K562 (cell line): ENCODE measurements around the gene GABRB1. TPM values are rescaled to one million over a fixed set of nuclear protein-coding genes. Genes with fewer than 3 reads are reported as not detected.

ENCODE experiments used
- ATAC-seq: fragments of 200-7000 bp; cut with Tn5 transposase; 3 replicates; pipeline ENCODE4 v1.9.1; 2020; ENCODE audit warnings: moderate library complexity
- BruUV-seq: library from RNA; stranded (reverse); fragments of 400-500 nt; replicated peaks from 2 replicates; lab custom pipeline; 2021; lab: Mats Ljungman, UMichigan
- CTCF ChIA-PET: fragments of 300-600 bp; formaldehyde crosslinking; extraction: SDS; loops from one replicate; lab custom pipeline; 2021; ENCODE audit warnings: low intra/inter-chr PET ratio; lab: Yijun Ruan, JAX
- POLR2A ChIA-PET: fragments of 300-600, 350-650 bp; sonication (Branson Sonifier 250); formaldehyde crosslinking; extraction: SDS; loops from one replicate; lab custom pipeline; 2021; ENCODE audit warnings: antibody characterized with exemption, inconsistent platforms; lab: Yijun Ruan, JAX
- DNase-seq, 4 experiments: peaks; one replicate each; pipeline versions ENCODE4 v3.0.0 to v3.0.0-alpha.2; 2011 to 2018; ENCODE audit warnings: low spot score in 3 of 4, mixed read lengths in 3 of 4; ENCODE audit errors: extremely low read depth in 1 of 4
- FAIRE-seq: peaks from 2 replicates; lab custom pipeline; 2011; peaks lifted over from hg19 to GRCh38; lab: Jason Lieb, UNC
- H2AFZ ChIP-seq: 2 replicates; pipeline ENCODE4 v1.6.0; 2011; ENCODE audit warnings: low read depth, low read length, control low read depth, inconsistent platforms
- H3K27ac ChIP-seq: fragments of 200-600 bp; 3 replicates; pipeline ENCODE4 v1.8.0; 2011; ENCODE audit warnings: low read depth, mild to moderate bottlenecking, control low read depth, inconsistent platforms, low read length, moderate library complexity, mixed read lengths; ENCODE audit errors: extremely low read depth
- H3K27me3 ChIP-seq, 2 experiments: fragments of 300-600 bp in 1 of 2; 2 replicates in 1 of 2; 3 replicates in 1 of 2; pipeline versions ENCODE4 v1.6.0 to v1.8.0; 2011; ENCODE audit warnings: inconsistent platforms in 2 of 2, low read length in 2 of 2, mild to moderate bottlenecking in 1 of 2, mixed read lengths in 1 of 2, moderate library complexity in 1 of 2; ENCODE audit not compliant: control insufficient read depth in 2 of 2, insufficient read depth in 2 of 2
- H3K36me3 ChIP-seq: fragments of 300-600 bp; 3 replicates; pipeline ENCODE4 v1.8.0; 2011; ENCODE audit warnings: mild to moderate bottlenecking, low read length, inconsistent platforms; ENCODE audit not compliant: control insufficient read depth, insufficient read depth
- H3K4me1 ChIP-seq, 2 experiments: fragments of 200-600 bp in 1 of 2; replicated peaks in 1 of 2; 2 replicates in 1 of 2; 3 replicates in 1 of 2; pipeline versions ENCODE4 v1.5.1 to v1.8.0; 2011; ENCODE audit warnings: inconsistent platforms in 2 of 2, low read length in 2 of 2, mild to moderate bottlenecking in 1 of 2, mixed read lengths in 1 of 2, moderate library complexity in 1 of 2; ENCODE audit not compliant: control insufficient read depth in 2 of 2, insufficient read depth in 2 of 2
- H3K4me2 ChIP-seq: 2 replicates; pipeline ENCODE4 v1.6.1; 2011; ENCODE audit warnings: low read length, control low read depth, inconsistent platforms, mixed read lengths; ENCODE audit not compliant: insufficient read depth
- H3K4me3 ChIP-seq: fragments of 200-600 bp; sonication (generic), shearing (Covaris generic); 2 replicates; pipeline ENCODE4 v1.5.1; 2016; ENCODE audit warnings: control low read depth, inconsistent platforms
- H3K79me2 ChIP-seq: fragments of 200-600 bp; 3 replicates; pipeline ENCODE4 v1.8.0; 2011; ENCODE audit warnings: low read length, inconsistent platforms; ENCODE audit not compliant: control insufficient read depth, insufficient read depth
- H3K9ac ChIP-seq, 2 experiments: 2 replicates each; pipeline versions ENCODE4 v1.6.0 to v1.6.1; 2011; ENCODE audit warnings: low read depth in 2 of 2, low read length in 2 of 2, control low read depth in 1 of 2, inconsistent platforms in 1 of 2, mild to moderate bottlenecking in 1 of 2, mixed read lengths in 1 of 2; ENCODE audit not compliant: insufficient read depth in 1 of 2
- H3K9me1 ChIP-seq: one replicate; pipeline ENCODE4 v1.6.0; 2011; ENCODE audit warnings: inconsistent platforms, mild to moderate bottlenecking, low read length, moderate library complexity; ENCODE audit not compliant: control insufficient read depth, insufficient read depth
- H3K9me3 ChIP-seq: replicated peaks from 2 replicates; pipeline ENCODE4 v1.5.1; 2011; ENCODE audit warnings: low read depth, low read length, inconsistent platforms; ENCODE audit not compliant: control insufficient read depth, insufficient read depth
- H4K20me1 ChIP-seq: replicated peaks from 2 replicates; pipeline ENCODE4 v1.6.1; 2011; ENCODE audit warnings: low read length, inconsistent platforms, mixed read lengths; ENCODE audit not compliant: control insufficient read depth, insufficient read depth
- ETV1 ChIP-seq: fragments of 450-650 bp; conservative IDR thresholded peaks from 2 replicates; pipeline ENCODE4 v1.6.1; 2016; ENCODE audit warnings: missing genetic modification characterization, control low read depth, low read depth, missing compliant biosample characterization
- GTF2F1 ChIP-seq: IDR thresholded peaks from 2 replicates; pipeline ENCODE4 v1.6.1; 2011; ENCODE audit warnings: low read depth, low read length, improper control_type of control experiment
- HOXB6 ChIP-seq: fragments of 250-450 bp; sonication (Bioruptor Pico); IDR thresholded peaks from 2 replicates; pipeline ENCODE4 v1.5.1; 2022; ENCODE audit warnings: mild to moderate bottlenecking, borderline replicate concordance
- MCM5 ChIP-seq: fragments of 450-650 bp; IDR thresholded peaks from 2 replicates; pipeline ENCODE4 v1.6.1; 2016; ENCODE audit warnings: low read depth
- NR2C2 ChIP-seq, 2 experiments: fragments of 200-800 bp in 1 of 2; sonication (Bioruptor generic) in 1 of 2; sonication (generic) in 1 of 2; formaldehyde crosslinking in 1 of 2; IDR thresholded peaks; 2 replicates each; pipeline versions ENCODE4 v1.6.1 to v1.8.0; 2016 to 2022; ENCODE audit warnings: mild to moderate bottlenecking in 1 of 2, missing compliant biosample characterization in 1 of 2, missing genetic modification characterization in 1 of 2, missing genetic modification reagents in 1 of 2
- RBBP5 ChIP-seq: fragments of 200-600 bp; sonication (generic); IDR thresholded peaks from 2 replicates; pipeline ENCODE4 v1.6.1; 2012; ENCODE audit warnings: borderline replicate concordance, mild to moderate bottlenecking, low read length, control low read depth, inconsistent platforms; ENCODE audit not compliant: insufficient read depth, poor library complexity, severe bottlenecking
- SMARCA5 ChIP-seq: fragments of 450-650 bp; IDR thresholded peaks from 2 replicates; pipeline ENCODE4 v1.6.1; 2016
- SMARCC2 ChIP-seq: fragments of 450-650 bp; IDR thresholded peaks from 2 replicates; pipeline ENCODE4 v1.6.1; 2017; ENCODE audit warnings: antibody characterized with exemption, moderate library complexity, mild to moderate bottlenecking, low read depth
- SRSF9 ChIP-seq: fragments of 200-400 bp; formaldehyde crosslinking; IDR thresholded peaks from 2 replicates; pipeline ENCODE4 v1.6.1; 2017; ENCODE audit warnings: low read depth, low read length, borderline replicate concordance
- ZNF316 ChIP-seq: fragments of 450-650 bp; IDR thresholded peaks from 2 replicates; pipeline ENCODE4 v1.6.1; 2016
- ZNF347 ChIP-seq: fragments of 450-650 bp; formaldehyde crosslinking; IDR thresholded peaks from 2 replicates; pipeline ENCODE4 v1.4.0; 2020; ENCODE audit warnings: low read depth, mild to moderate bottlenecking, moderate library complexity
- WGBS: fragments of 100-300 bp; shearing (Covaris generic); methylation state at CpG from one replicate; pipeline ENCODE4 v1.1.6; 2016; ENCODE audit warnings: low coverage, mixed read lengths; ENCODE audit not compliant: insufficient coverage; ENCODE audit errors: missing lambda C conversion rate; 5-methylcytosine and 5-hydroxymethylcytosine counted together
- in situ Hi-C: fragments of 300-500 bp; cut with MboI; formaldehyde crosslinking; loops from 4 replicates; pipeline ENCODE4 v1.15.0; 2018; ENCODE audit warnings: inconsistent platforms, mixed read lengths
- intact Hi-C: fragments of 100-400 bp; cut with micrococcal nuclease; formaldehyde crosslinking; loops from 2 replicates; pipeline ENCODE4 v1.14.2; 2022
- polyA plus RNA-seq, 8 experiments: library from polyadenylated mRNA; depleted of rRNA in 4 of 8; stranded (reverse) in 5 of 8; unstranded in 3 of 8; fragments of >200 nt; fragmentation: Nextera tagmentation in 2 of 8; fragmentation: Illumina TruSeq in 1 of 8; extraction: Ambion mirVana in 2 of 8; extraction: Trizol in 1 of 8; gene quantifications; 2 replicates each; pipeline versions ENCODE4 v1.2.1 to v1.2.3, GENCODE V29; 2011 to 2014; ENCODE audit warnings: inconsistent platforms in 1 of 8, missing spikeins in 1 of 8
- total RNA-seq, 7 experiments: library from RNA; depleted of rRNA in 6 of 7; stranded (reverse); fragments of >200 nt in 6 of 7; fragmentation: Illumina TruSeq in 2 of 7; extraction: Trizol in 2 of 7; gene quantifications; 2 replicates each; pipeline versions ENCODE4 v1.2.1 to v1.2.3, GENCODE V29; 2011 to 2021; ENCODE audit warnings: low replicate concordance in 1 of 7
- TF ChIP-seq, protein P1 (sequence below): fragments of 450-650 bp; conservative IDR thresholded peaks from 2 replicates; pipeline ENCODE4 v1.6.1; 2016; ENCODE audit warnings: missing genetic modification characterization, low read depth, mild to moderate bottlenecking, missing compliant biosample characterization, moderate library complexity
- TF ChIP-seq, protein P2 (sequence below), 2 experiments: fragments of 450-650 bp; IDR thresholded peaks; 2 replicates each; pipeline ENCODE4 v1.6.1; 2016; ENCODE audit warnings: mild to moderate bottlenecking in 2 of 2, borderline replicate concordance in 1 of 2, low read depth in 1 of 2, moderate library complexity in 1 of 2

GABRB1 gene
- total and polyA plus RNA-seq, 9 of the 15 experiments (the other 6 are each of a cell fraction or from before 2014, with no cell fraction given), result not detected

DNA sequence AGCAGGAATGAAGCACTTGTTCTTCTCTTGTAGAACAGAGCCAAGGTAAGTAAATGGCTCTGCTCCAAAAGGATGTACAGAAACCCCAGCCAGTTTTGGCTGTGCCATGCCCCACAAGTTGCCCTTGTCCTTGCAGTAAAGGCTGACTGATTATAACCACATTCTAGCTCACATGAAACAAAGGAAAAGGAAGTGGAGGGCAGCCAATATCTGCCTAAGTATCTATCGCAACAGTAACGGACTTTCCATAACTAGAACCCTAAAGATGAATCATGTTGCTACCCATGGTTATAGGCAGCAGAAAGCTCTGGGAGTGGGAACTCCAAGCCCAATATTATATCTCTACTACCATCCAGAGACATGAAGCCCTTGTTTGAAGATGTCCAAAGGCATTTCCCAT lies 336.4 kb downstream of the GABRB1 start (continued):
- no peak for TF ChIP-seq MCM5

DNA sequence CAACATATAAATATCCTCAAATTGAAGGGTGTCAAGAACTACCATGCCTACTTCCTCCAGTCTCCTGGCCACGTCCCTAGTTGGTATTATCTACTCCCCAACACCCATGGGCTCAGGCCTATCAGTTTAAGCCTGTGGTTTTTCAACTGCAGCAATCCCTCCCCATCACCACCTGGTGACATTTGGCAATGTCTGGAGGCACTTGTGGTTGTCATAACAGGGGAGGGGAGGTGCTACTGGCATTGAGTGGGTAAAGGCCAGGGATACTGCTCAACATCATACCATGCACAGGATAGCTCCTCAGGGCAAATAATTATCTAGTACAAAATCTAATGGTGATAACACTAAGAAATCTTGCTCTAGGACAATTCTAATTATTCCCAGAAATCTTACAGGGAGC lies 336.8 kb downstream of the GABRB1 start:
- in situ Hi-C loops (no loop called here), intact Hi-C loops (no loop called here)
- H3K79me2 ChIP-seq, result no peaks in the 10 kb centered on the region
- WGBS, result 0% methylated on average over 1 of the region's 1 CpG
- no peak overlapping the region for H3K4me3 ChIP-seq
- no peaks in the 10 kb centered on the region for H3K9me3 ChIP-seq
- FAIRE-seq (no peak), ATAC-seq (no peak), DNase-seq (no peak)
- no TSS peak for BruUV-seq
- H3K4me1 ChIP-seq, result no peaks in the 10 kb centered on the region
- H2AFZ ChIP-seq, result no peak overlapping the region
- POLR2A ChIA-PET, result no interaction called here
- H3K9me1 ChIP-seq, result no peaks in the 10 kb centered on the region
- H4K20me1 ChIP-seq, result no peaks in the 10 kb centered on the region
- H3K27me3 ChIP-seq, result no peaks in the 10 kb centered on the region
- CTCF ChIA-PET, result no interaction called here
- no peak overlapping the region for H3K9ac ChIP-seq
- H3K36me3 ChIP-seq, result no peaks in the 10 kb centered on the region
- no peak overlapping the region for H3K27ac ChIP-seq
- no peak overlapping the region for H3K4me2 ChIP-seq
- TF ChIP-seq NR2C2 (CRISPR knock-in tag; IDR thresholded peaks at IDR 0.05) (no peak), NR2C2 (tag; IDR thresholded peaks at IDR 0.05) (no peak), GTF2F1 (no peak), SMARCC2 (no peak), SMARCA5 (no peak), SRSF9 (no peak), HOXB6 (CRISPR knock-in tag) (no peak), ETV1 (tag) (no peak), ZNF316 (no peak), ZNF347 (no peak), RBBP5 (no peak)
- TF ChIP-seq, protein P1, sequence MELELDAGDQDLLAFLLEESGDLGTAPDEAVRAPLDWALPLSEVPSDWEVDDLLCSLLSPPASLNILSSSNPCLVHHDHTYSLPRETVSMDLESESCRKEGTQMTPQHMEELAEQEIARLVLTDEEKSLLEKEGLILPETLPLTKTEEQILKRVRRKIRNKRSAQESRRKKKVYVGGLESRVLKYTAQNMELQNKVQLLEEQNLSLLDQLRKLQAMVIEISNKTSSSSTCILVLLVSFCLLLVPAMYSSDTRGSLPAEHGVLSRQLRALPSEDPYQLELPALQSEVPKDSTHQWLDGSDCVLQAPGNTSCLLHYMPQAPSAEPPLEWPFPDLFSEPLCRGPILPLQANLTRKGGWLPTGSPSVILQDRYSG, result no peak
- TF ChIP-seq, protein P2, sequence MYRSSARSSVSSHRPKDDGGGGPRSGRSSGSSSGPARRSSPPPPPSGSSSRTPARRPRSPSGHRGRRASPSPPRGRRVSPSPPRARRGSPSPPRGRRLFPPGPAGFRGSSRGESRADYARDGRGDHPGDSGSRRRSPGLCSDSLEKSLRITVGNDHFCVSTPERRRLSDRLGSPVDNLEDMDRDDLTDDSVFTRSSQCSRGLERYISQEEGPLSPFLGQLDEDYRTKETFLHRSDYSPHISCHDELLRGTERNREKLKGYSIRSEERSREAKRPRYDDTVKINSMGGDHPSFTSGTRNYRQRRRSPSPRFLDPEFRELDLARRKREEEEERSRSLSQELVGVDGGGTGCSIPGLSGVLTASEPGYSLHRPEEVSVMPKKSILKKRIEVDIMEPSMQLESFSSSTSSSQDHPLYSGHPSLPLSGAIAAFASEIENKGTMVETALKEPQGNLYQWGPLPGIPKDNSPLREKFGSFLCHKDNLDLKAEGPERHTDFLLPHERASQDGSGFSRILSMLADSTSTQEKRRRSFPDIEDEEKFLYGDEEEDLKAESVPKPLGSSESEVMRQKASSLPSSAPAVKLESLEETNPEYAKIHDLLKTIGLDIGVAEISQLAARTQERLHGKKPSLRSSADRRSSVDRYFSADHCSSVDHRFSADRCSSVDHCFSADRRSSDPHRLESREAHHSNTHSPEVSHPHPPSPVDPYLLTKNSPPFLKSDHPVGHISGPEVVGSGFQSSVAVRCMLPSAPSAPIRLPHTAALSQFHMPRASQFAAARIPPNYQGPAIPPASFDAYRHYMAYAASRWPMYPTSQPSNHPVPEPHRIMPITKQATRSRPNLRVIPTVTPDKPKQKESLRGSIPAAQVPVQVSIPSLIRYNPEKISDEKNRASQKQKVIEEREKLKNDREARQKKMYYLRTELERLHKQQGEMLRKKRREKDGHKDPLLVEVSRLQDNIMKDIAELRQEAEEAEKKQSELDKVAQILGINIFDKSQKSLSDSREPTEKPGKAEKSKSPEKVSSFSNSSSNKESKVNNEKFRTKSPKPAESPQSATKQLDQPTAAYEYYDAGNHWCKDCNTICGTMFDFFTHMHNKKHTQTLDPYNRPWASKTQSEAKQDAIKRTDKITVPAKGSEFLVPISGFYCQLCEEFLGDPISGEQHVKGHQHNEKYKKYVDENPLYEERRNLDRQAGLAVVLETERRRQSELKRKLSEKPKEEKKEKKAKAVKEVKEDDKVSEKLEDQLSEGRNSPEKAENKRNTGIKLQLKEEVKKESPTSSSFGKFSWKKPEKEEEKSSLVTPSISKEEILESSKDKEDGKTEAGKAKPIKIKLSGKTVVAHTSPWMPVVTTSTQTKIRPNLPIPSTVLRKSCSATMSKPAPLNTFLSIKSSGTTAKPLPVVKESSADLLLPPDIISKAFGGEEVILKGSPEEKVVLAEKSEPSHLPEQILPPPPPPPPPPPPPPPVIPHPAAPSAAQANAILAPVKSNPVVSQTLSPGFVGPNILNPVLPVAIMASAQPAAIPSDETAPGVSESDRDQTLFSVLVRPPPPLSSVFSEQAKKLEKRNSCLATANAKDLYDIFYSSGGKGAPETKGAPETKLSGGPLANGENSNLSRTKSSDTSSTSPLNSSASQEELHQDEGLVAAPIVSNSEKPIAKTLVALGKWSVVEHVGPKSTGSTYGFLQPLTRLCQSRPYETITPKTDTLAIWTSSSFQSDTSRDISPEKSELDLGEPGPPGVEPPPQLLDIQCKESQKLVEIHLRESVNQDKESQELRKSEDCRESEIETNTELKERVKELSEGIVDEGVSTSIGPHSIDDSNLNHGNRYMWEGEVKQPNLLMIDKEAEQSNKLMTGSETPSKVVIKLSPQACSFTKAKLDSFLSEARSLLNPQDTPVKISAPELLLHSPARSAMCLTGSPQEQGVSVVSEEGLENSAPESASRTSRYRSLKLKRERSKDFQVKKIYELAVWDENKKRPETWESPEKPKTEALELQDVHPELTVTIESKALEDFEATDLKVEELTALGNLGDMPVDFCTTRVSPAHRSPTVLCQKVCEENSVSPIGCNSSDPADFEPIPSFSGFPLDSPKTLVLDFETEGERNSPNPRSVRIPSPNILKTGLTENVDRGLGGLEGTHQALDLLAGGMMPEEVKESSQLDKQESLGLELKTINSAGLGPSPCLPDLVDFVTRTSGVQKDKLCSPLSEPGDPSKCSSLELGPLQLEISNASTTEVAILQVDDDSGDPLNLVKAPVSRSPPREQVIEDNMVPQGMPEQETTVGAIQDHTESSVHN (IDR thresholded peaks at IDR 0.05; ENCODE audit: borderline replicate concordance in 1 of 2, low read depth in 1 of 2), result no peak
